ENCODE results near the gene CAGE1. TPM values are rescaled to one million over a fixed set of nuclear protein-coding genes. Genes with fewer than 3 reads are reported as not detected.

The CAGE1 gene
- total RNA-seq, 4 donors from 2014 or later = not detected

DNA sequence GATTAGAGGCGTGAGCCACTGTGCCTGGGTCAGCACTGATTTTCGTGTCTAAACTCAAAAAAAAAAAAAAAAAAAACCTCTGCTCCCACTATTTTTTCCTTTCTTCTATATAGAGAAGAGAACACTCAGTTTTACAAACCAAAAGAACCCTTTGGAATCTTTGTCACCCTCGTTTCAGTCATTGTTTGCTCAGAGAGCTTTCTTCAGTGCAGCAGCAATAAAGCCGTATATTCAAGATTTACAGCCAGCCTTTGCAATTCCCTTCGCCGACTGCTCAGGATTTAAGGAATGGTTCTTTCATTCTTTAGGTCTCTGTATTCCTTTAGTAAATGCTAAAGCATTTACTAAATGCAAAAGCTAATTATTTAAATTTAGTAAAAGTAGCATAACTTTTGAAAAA, 20.2 kb upstream of the CAGE1 start:
- peaks cover 95% of the 10 kb centered on the region for H3K36me3 ChIP-seq
- DNase-seq (ENCODE audit: low spot score in 2 of 2) = no peak
- H3K9me3 ChIP-seq = no peaks in the 10 kb centered on the region
- no peaks in the 10 kb centered on the region for H3K4me1 ChIP-seq
- 87% methylated on average over 6 of the region's 6 CpGs for WGBS
- H3K27me3 ChIP-seq = no peaks in the 10 kb centered on the region
- no peak overlapping the region for H3K4me3 ChIP-seq
- TF ChIP-seq EP300 (IDR thresholded peaks at IDR 0.05) (no peak), POLR2AphosphoS5 (IDR thresholded peaks at IDR 0.05) (no peak), POLR2A (IDR thresholded peaks at IDR 0.05) (no peak)
- TF ChIP-seq, protein P1, sequence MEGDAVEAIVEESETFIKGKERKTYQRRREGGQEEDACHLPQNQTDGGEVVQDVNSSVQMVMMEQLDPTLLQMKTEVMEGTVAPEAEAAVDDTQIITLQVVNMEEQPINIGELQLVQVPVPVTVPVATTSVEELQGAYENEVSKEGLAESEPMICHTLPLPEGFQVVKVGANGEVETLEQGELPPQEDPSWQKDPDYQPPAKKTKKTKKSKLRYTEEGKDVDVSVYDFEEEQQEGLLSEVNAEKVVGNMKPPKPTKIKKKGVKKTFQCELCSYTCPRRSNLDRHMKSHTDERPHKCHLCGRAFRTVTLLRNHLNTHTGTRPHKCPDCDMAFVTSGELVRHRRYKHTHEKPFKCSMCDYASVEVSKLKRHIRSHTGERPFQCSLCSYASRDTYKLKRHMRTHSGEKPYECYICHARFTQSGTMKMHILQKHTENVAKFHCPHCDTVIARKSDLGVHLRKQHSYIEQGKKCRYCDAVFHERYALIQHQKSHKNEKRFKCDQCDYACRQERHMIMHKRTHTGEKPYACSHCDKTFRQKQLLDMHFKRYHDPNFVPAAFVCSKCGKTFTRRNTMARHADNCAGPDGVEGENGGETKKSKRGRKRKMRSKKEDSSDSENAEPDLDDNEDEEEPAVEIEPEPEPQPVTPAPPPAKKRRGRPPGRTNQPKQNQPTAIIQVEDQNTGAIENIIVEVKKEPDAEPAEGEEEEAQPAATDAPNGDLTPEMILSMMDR (IDR thresholded peaks at IDR 0.05) = no peak
- H3K27ac ChIP-seq = no peak overlapping the region

DNA sequence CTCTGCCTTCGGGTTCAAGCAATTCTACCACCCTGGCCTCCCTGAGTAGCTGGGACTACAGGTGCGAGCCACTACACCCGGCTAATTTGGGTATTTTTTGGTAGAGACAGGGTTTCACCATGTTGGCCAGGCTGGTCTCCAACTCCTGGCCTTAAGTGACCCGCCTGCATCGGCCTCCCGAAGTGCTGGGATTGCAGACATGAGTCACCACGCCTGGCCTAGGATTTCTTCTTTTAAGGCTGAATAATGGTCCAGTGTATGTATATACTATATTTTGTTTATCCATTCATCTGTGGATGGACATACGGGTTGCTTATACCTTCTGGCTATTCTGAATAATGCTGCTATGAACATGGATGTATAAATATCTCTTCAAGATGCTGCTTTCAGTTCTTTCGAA, 17.2 kb upstream of the CAGE1 start:
- Histone ChIP-seq H3K27ac (no peak overlapping the region), H3K36me3 (peaks cover 95% of the 10 kb centered on the region), H3K4me1 (no peaks in the 10 kb centered on the region), H3K27me3 (no peaks in the 10 kb centered on the region), H3K4me3 (no peak overlapping the region), H3K9me3 (no peaks in the 10 kb centered on the region)
- TF ChIP-seq POLR2A (IDR thresholded peaks at IDR 0.05) = no peak
- TF ChIP-seq EP300 (IDR thresholded peaks at IDR 0.05) = no peak
- no peak for TF ChIP-seq POLR2AphosphoS5 (IDR thresholded peaks at IDR 0.05)
- TF ChIP-seq, protein P1 (IDR thresholded peaks at IDR 0.05) = no peak
- 93% methylated on average over 9 of the region's 9 CpGs for WGBS
- DNase-seq (ENCODE audit: low spot score in 2 of 2) = no peak

DNA sequence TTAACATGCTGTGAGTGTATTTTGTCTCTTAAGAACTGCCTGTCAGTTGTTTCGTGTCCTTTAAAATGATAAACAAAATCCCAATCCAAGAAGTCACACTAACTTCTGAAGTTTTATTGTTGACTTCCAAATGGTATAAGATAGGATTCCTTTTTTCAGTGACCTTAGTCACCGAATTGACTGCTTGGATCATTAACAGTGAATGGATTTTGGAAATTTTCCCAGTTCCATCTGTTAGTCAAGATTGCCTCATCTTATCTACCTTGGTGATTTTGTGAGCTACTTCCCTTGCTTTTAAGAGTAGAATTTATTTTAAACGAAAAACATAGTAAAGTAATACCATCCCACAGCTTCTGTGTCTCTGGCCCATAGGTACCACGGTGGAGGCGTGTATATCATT, 15.0 kb upstream of the CAGE1 start:
- WGBS = 85% methylated on average over 5 of the region's 5 CpGs
- Histone ChIP-seq H3K9me3 (no peaks in the 10 kb centered on the region), H3K4me1 (no peaks in the 10 kb centered on the region), H3K4me3 (no peak overlapping the region), H3K36me3 (peaks cover 86% of the 10 kb centered on the region), H3K27ac (no peak overlapping the region), H3K27me3 (no peaks in the 10 kb centered on the region)
- TF ChIP-seq EP300 (IDR thresholded peaks at IDR 0.05) = no peak
- TF ChIP-seq POLR2AphosphoS5 (IDR thresholded peaks at IDR 0.05) = no peak
- no peak for TF ChIP-seq POLR2A (IDR thresholded peaks at IDR 0.05)
- TF ChIP-seq, protein P1 (IDR thresholded peaks at IDR 0.05) = no peak
- DNase-seq (ENCODE audit: low spot score in 2 of 2) = no peak

DNA sequence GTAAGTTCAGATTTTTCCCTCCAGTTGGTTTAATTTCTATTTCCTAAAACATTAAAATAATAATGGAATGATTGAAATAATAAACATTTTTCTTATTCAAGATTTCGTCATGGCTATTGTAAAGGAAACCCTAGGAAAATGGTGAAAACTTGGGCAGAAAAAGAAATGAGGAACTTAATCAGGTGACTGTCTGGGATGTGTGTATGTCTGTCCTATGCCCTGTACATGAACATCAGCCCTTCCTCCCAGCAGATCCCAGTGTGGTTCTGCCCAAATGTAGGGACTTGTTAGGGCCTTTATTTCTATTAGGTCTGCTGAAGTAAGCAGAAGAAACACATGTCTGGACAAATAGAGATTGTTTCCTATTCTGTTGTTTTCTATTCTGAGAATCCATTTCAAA, 13.2 kb upstream of the CAGE1 start:
- Histone ChIP-seq H3K27ac (no peak overlapping the region), H3K27me3 (no peaks in the 10 kb centered on the region), H3K9me3 (no peaks in the 10 kb centered on the region), H3K4me1 (no peaks in the 10 kb centered on the region), H3K36me3 (peaks cover 82% of the 10 kb centered on the region), H3K4me3 (no peak overlapping the region)
- 87% methylated on average over 1 of the region's 1 CpG for WGBS
- no peak for TF ChIP-seq POLR2A (IDR thresholded peaks at IDR 0.05)
- DNase-seq (ENCODE audit: low spot score in 2 of 2) = no peak

DNA sequence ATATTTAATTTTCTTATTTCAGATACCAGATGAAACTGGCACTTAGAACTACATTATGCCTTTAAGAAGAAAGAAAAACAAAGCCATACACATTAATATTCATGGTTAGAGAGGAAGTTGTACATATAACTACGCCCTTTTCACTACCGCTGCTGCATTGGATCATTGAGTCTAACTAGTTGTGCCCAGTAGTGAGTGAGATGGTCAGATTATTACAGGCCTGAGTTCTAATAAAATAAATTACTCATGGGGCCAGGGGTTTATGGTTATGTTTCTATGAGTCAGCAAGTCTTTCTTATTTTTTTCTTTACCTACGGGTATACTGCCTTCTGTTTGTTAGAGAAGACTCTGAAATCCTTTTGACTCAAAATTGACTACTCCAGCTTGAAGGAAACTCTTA, 11.5 kb upstream of the CAGE1 start:
- H3K27me3 ChIP-seq = no peaks in the 10 kb centered on the region
- H3K36me3 ChIP-seq = peaks cover 79% of the 10 kb centered on the region
- no peak for DNase-seq (ENCODE audit: low spot score in 2 of 2)
- TF ChIP-seq POLR2A (IDR thresholded peaks at IDR 0.05) = no peak
- no peak for TF ChIP-seq POLR2AphosphoS5 (IDR thresholded peaks at IDR 0.05)
- TF ChIP-seq EP300 (IDR thresholded peaks at IDR 0.05) = no peak
- TF ChIP-seq, protein P1 (IDR thresholded peaks at IDR 0.05) = no peak
- H3K4me1 ChIP-seq = no peaks in the 10 kb centered on the region
- 88% methylated on average over 3 of the region's 3 CpGs for WGBS
- H3K9me3 ChIP-seq = no peaks in the 10 kb centered on the region
- no peak overlapping the region for H3K4me3 ChIP-seq
- no peak overlapping the region for H3K27ac ChIP-seq

DNA sequence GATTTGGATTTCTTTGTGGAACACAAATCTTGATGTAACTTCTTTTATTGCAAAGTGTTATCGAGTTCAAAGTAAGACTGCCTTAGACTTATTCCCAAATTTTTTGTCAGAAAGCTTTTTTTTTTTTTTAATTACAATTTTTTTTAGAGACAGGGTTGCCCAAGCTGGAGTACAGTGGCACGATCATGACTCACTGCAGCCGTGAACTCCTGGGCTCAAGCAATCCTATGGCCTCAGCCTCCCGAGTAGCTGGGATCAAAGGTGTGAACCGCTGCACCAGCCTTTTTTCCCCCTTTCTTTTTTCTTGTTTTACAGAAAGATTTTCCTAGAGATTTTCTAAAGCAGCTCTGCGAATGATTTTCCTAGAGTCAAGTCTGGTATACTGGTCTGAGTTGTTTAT, 2.9 kb upstream of the CAGE1 start:
- Histone ChIP-seq H3K27ac (no peak overlapping the region), H3K9me3 (no peaks in the 10 kb centered on the region), H3K36me3 (peaks cover 25% of the 10 kb centered on the region), H3K4me1 (peaks cover 31% of the 10 kb centered on the region), H3K27me3 (no peaks in the 10 kb centered on the region), H3K4me3 (no peak overlapping the region)
- TF ChIP-seq EP300 (IDR thresholded peaks at IDR 0.05) (no peak), POLR2AphosphoS5 (IDR thresholded peaks at IDR 0.05) (no peak), POLR2A (IDR thresholded peaks at IDR 0.05) (no peak)
- TF ChIP-seq, protein P1 (IDR thresholded peaks at IDR 0.05) = no peak
- DNase-seq (ENCODE audit: low spot score in 2 of 2) = no peak
- WGBS = 84% methylated on average over 6 of the region's 6 CpGs

Data from suprapubic skin (tissue), 4 donors.